ENCODE results near the gene HDAC4.
"Not testable (repeated sequence)": the region's sequence is repeated elsewhere in the genome, so short reads cannot be mapped to it uniquely, and the experiment has no call there.

The HDAC4 gene

GRCh38 chr2:239049421-239050251, 351.2 kb downstream of the HDAC4 start:
- no peak for DNase-seq

- DNase-seq = no peak
Measured at GRCh38 chr2:239048736-239049135, 352.1 kb downstream of the HDAC4 start.

- no peak for DNase-seq
Measured at GRCh38 chr2:239047861-239048260, 353.0 kb downstream of the HDAC4 start.

GRCh38 chr2:239047420-239047819, 353.4 kb downstream of the HDAC4 start:
- DNase-seq = no peak

GRCh38 chr2:239046822-239047221, 354.0 kb downstream of the HDAC4 start:
- DNase-seq = no peak

GRCh38 chr2:239044336-239044735, 356.5 kb downstream of the HDAC4 start:
- no peak for DNase-seq

GRCh38 chr2:239043326-239043725, 357.5 kb downstream of the HDAC4 start:
- no peak for DNase-seq

- DNase-seq = no peak
Measured at GRCh38 chr2:239042551-239043320, 358.1 kb downstream of the HDAC4 start.

GRCh38 chr2:239042046-239042445, 358.8 kb downstream of the HDAC4 start:
- no peak for DNase-seq

- no peak for DNase-seq
Measured at GRCh38 chr2:239041062-239041461, 359.8 kb downstream of the HDAC4 start.

- no peak for DNase-seq
Measured at GRCh38 chr2:239040152-239040761, 360.6 kb downstream of the HDAC4 start.

GRCh38 chr2:239039479-239039861, 361.4 kb downstream of the HDAC4 start:
- no peak for DNase-seq

GRCh38 chr2:239038773-239039478, 361.9 kb downstream of the HDAC4 start:
- no peak for DNase-seq

- DNase-seq = not testable (repeated sequence)
Measured at GRCh38 chr2:239038284-239038683, 362.5 kb downstream of the HDAC4 start.

GRCh38 chr2:239037559-239037910, 363.3 kb downstream of the HDAC4 start:
- DNase-seq = no peak

GRCh38 chr2:239036819-239037558, 363.8 kb downstream of the HDAC4 start:
- no peak for DNase-seq

GRCh38 chr2:239035997-239036731, 364.7 kb downstream of the HDAC4 start:
- DNase-seq = no peak

- DNase-seq = peak; percentile 65
Measured at GRCh38 chr2:239035361-239035814, 365.4 kb downstream of the HDAC4 start.

GRCh38 chr2:239034561-239035341, 366.1 kb downstream of the HDAC4 start:
- DNase-seq = no peak

- DNase-seq = no peak
Measured at GRCh38 chr2:239033801-239034560, 366.8 kb downstream of the HDAC4 start.

All from activated gamma-delta T cell treated with Interleukin-2 at 50 U/mL for 16 hours (primary cell).